NCI-H2081 (cell line): Measurements from ENCODE around the gene GPX1.

Source experiments
- DNase-seq, 2 experiments: peaks; one replicate each; lab custom pipeline; 2025; lab: John Stamatoyannopoulos, UW

GPX1 gene

GRCh38 chr3:49313896-49314688 lies 44.1 kb downstream of the GPX1 start:
- no peak for DNase-seq

GRCh38 chr3:49311283-49311682 lies 46.9 kb downstream of the GPX1 start:
- DNase-seq: no peak

- no peak for DNase-seq
These were observed 47.5 kb downstream of the GPX1 start for GRCh38 chr3:49310677-49311076.
